ENCODE results near the gene SERP1. TPM values are rescaled to one million over a fixed set of nuclear protein-coding genes. Genes with fewer than 3 reads are reported as not detected.

The SERP1 gene
- total RNA-seq, 1 donor from 2014 or later, result 237 TPM

DNA sequence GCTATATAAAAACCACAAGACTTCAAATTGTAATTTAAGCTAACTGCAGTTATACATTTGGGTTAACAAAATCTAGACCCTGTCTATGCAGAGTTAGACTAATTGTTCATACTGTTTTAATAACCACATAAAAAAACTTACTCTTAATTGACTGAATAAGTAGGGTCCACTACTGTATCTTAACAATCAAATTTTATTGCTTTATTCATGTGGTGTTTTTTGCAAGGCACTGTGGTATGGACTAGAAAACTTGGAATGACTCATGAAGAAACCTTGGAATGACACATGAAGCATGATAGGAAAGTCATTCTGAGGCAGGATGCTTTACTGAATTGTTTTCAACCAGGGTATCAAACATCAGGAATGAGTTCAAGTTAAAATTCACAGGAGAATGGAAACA, 2.3 kb downstream of the SERP1 start:
- H3K27ac ChIP-seq, result peak overlapping the region in 1 of 2 donors; percentile 99
- TF ChIP-seq, protein P1, sequence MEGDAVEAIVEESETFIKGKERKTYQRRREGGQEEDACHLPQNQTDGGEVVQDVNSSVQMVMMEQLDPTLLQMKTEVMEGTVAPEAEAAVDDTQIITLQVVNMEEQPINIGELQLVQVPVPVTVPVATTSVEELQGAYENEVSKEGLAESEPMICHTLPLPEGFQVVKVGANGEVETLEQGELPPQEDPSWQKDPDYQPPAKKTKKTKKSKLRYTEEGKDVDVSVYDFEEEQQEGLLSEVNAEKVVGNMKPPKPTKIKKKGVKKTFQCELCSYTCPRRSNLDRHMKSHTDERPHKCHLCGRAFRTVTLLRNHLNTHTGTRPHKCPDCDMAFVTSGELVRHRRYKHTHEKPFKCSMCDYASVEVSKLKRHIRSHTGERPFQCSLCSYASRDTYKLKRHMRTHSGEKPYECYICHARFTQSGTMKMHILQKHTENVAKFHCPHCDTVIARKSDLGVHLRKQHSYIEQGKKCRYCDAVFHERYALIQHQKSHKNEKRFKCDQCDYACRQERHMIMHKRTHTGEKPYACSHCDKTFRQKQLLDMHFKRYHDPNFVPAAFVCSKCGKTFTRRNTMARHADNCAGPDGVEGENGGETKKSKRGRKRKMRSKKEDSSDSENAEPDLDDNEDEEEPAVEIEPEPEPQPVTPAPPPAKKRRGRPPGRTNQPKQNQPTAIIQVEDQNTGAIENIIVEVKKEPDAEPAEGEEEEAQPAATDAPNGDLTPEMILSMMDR (IDR thresholded peaks at IDR 0.05), result no peak
- peak overlapping the region; percentile 89 to 99 for H3K4me3 ChIP-seq
- peaks cover 0 to 13% of the 10 kb centered on the region in 2 donors for H3K36me3 ChIP-seq
- intact Hi-C loops (cut with DNase I), result no loop called here
- no peaks in the 10 kb centered on the region for H3K9me3 ChIP-seq
- no peaks in the 10 kb centered on the region for H3K27me3 ChIP-seq
- peaks cover 0 to 24% of the 10 kb centered on the region in 2 donors for H3K4me1 ChIP-seq
- no peak for DNase-seq (ENCODE audit: low spot score in 2 of 2)

DNA sequence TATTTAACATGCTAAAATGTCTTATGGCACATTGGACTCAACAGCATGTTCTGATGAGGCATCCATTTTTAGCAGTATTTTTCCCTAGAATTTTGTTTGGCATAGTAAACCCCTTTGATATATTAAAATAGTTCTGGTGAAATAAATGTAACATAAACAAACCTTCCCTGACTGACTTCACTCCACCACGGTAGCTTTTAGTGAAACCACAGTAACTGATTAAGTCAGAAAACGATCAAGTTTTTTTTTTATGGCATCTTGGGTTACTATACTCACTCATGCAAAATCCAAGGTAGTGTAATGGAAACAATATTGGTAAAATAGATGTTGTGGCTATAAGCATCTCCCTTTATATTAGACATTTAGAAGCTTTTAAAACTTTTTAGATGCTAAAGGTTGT, 2.8 kb downstream of the SERP1 start:
- intact Hi-C loops (cut with DNase I), result no loop called here
- TF ChIP-seq, protein P1 (IDR thresholded peaks at IDR 0.05), result no peak
- no peak overlapping the region for H3K27ac ChIP-seq

DNA sequence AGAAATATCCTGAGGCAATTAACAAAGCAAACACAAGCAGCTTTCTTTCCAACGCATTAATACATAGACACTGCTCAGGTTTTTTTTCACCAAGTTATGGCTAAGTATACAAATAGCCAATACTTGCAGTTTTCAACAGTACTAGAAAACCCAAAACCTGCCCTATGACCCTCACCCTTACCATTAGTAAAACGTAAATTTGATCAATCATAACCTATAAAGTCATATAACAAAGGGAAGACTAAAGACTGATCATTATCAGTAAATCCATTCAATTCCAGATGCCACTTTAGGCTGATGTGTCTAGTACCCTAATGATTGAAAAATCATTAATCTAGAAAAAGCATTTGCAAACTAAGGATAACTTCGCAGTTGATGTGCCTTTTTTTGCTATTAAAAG, 3.2 kb downstream of the SERP1 start:
- H3K27me3 ChIP-seq, result no peaks in the 10 kb centered on the region
- H3K27ac ChIP-seq, result no peak overlapping the region
- H3K4me3 ChIP-seq, result no peak overlapping the region
- H3K9me3 ChIP-seq, result no peaks in the 10 kb centered on the region
- H3K36me3 ChIP-seq, result peaks cover 0 to 13% of the 10 kb centered on the region in 2 donors
- TF ChIP-seq, protein P1 (IDR thresholded peaks at IDR 0.05), result no peak
- no peak for DNase-seq (ENCODE audit: low spot score in 2 of 2)
- intact Hi-C loops (cut with DNase I), result no loop called here
- peaks cover 0 to 19% of the 10 kb centered on the region in 2 donors for H3K4me1 ChIP-seq

More for the DNA sequence above, 2.8 kb downstream of the SERP1 start:
- peaks cover 0 to 23% of the 10 kb centered on the region in 2 donors for H3K4me1 ChIP-seq
- H3K36me3 ChIP-seq, result peaks cover 0 to 13% of the 10 kb centered on the region in 2 donors
- H3K27me3 ChIP-seq, result no peaks in the 10 kb centered on the region
- no peaks in the 10 kb centered on the region for H3K9me3 ChIP-seq
- DNase-seq (ENCODE audit: low spot score in 2 of 2), result no peak
- H3K4me3 ChIP-seq, result no peak overlapping the region

DNA sequence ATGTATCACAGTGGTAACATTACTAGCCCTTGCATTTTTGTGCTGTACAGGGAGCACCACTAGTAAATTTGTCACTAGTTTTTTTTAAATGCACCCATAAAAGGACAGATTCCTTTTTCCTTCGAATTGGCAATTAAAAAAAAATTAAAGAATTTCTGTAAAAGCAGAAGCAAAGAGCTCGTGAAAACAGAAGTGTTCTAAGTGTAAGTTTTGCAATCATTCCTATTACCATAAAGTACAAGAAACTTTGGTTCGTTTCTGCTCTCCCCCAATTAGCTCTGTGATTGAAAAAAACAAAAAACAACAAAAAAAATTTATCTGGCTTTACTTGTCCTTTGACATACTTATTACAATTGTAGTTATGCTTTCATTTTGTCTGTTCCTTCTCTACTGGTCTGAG, 5.3 kb downstream of the SERP1 start:
- TF ChIP-seq, protein P1 (IDR thresholded peaks at IDR 0.05), result no peak
- intact Hi-C loops (cut with DNase I), result no loop called here
- peaks cover 0 to 11% of the 10 kb centered on the region in 2 donors for H3K4me1 ChIP-seq
- H3K27me3 ChIP-seq, result no peaks in the 10 kb centered on the region
- DNase-seq (ENCODE audit: low spot score in 2 of 2), result no peak
- no peak overlapping the region for H3K4me3 ChIP-seq
- no peaks in the 10 kb centered on the region for H3K9me3 ChIP-seq
- peak overlapping the region in 1 of 2 donors; percentile 39 for H3K27ac ChIP-seq
- peaks cover 0 to 13% of the 10 kb centered on the region in 2 donors for H3K36me3 ChIP-seq

DNA sequence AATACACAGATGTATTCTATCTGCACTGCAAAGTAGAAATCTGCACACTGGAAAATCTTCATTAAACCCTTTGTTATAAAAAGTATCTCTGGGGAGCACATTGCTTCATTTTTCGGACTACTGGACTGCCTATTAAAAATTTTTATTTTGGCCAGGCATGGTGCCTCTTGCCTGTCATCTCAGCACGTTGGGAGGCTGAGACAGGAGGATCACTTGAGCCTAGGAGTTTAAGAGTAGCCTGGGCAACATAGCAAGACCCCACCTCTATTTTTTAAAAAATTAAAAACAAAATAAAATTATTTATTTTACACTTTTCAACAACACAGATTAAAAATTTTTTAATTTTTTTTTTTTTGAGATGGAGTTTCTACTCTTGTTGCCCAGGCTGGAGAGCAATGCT, 6.0 kb downstream of the SERP1 start:
- Histone ChIP-seq H3K4me3 (no peak overlapping the region), H3K4me1 (peaks cover 0 to 11% of the 10 kb centered on the region in 2 donors), H3K36me3 (peaks cover 0 to 13% of the 10 kb centered on the region in 2 donors), H3K9me3 (no peaks in the 10 kb centered on the region), H3K27me3 (no peaks in the 10 kb centered on the region), H3K27ac (no peak overlapping the region)
- intact Hi-C loops (cut with DNase I), result no loop called here
- no peak for DNase-seq (ENCODE audit: low spot score in 2 of 2)
- TF ChIP-seq, protein P1 (IDR thresholded peaks at IDR 0.05), result no peak

All from ascending aorta (tissue), 2 donors.